Gastrocnemius medialis (tissue), 4 donors: ENCODE data around the gene PRSS8.

Experiments used
- CTCF ChIP-seq, 5 experiments: fragments of 450-650 bp in 3 of 5; fragments of 200-600 bp in 2 of 5; sonication (generic) in 2 of 5; IDR thresholded peaks in 4 of 5; conservative IDR thresholded peaks in 1 of 5; 1 replicate in 4 of 5; 2 replicates in 1 of 5; pipeline ENCODE4 v1.5.1; 2016 to 2019; ENCODE audit warnings: antibody characterized with exemption in 5 of 5, mild to moderate bottlenecking in 3 of 5, moderate library complexity in 3 of 5
- POLR2A ChIP-seq, 2 donors: fragments of 450-650 bp; IDR thresholded peaks; one replicate each; pipeline ENCODE4 v1.6.1; 2017; ENCODE audit warnings: antibody characterized with exemption in 2 of 2, mild to moderate bottlenecking in 2 of 2, moderate library complexity in 2 of 2

GRCh38 chr16:31179747-31180459 lies 44.4 kb upstream of the PRSS8 start, which contains the start of gene FUS:
- TF ChIP-seq CTCF (IDR thresholded peaks at IDR 0.05 in 4 of 5, conservative IDR thresholded peaks at IDR 0.05 in 1 of 5) (peak in 1 of 5 experiments; percentile 28), POLR2A (IDR thresholded peaks at IDR 0.05) (peak; percentile 98 to 99)
